Measurements from ENCODE around the gene FHAD1.

GRCh38 chr1:15330028-15330427 is 83.0 kb downstream of the FHAD1 start:
- no peak for TF ChIP-seq CTCF (IDR thresholded peaks at IDR 0.05)
- no peak for TF ChIP-seq POLR2AphosphoS5 (IDR thresholded peaks at IDR 0.05)

All from prostate gland (tissue), 2 donors.